ENCODE data around the gene TPPP2.

- no peak for TF ChIP-seq CTCF (IDR thresholded peaks at IDR 0.05)
- no peak for TF ChIP-seq POLR2A (IDR thresholded peaks at IDR 0.05)
Measured at GRCh38 chr14:21025371-21026273, 4.4 kb upstream of the TPPP2 start.

Measured in adrenal gland (tissue), 5 donors.